IMR-90 (cell line): Measurements from ENCODE around the gene MAST3. TPM values are rescaled to one million over a fixed set of nuclear protein-coding genes. Genes with fewer than 3 reads are reported as not detected.

Experiments
- ATAC-seq: fragments of 200-7000 bp; cut with Tn5 transposase; 2 replicates; pipeline ENCODE4 v1.9.1; 2020; ENCODE audit warnings: low read depth, mild to moderate bottlenecking, moderate library complexity
- BruUV-seq: library from RNA; stranded (reverse); fragments of 400-500 nt; replicated peaks from 2 replicates; lab custom pipeline; 2021; lab: Mats Ljungman, UMichigan
- CTCF ChIA-PET: fragments of 300-600 bp; formaldehyde crosslinking; extraction: SDS; loops from one replicate; lab custom pipeline; 2021; ENCODE audit warnings: antibody characterized with exemption; lab: Yijun Ruan, JAX
- POLR2A ChIA-PET: fragments of 300-600 bp; sonication (Branson Sonifier 250); formaldehyde crosslinking; loops from one replicate; lab custom pipeline; 2022; ENCODE audit warnings: antibody characterized with exemption; ENCODE audit not compliant: unreplicated experiment; lab: Charles Lee
- DNase-seq: peaks from one replicate; pipeline ENCODE4 v3.0.0; 2013
- H2AFZ ChIP-seq: replicated peaks from 2 replicates; pipeline ENCODE3; 2013; ENCODE audit warnings: low read length, mild to moderate bottlenecking; ENCODE audit not compliant: poor library complexity
- H2AK5ac ChIP-seq: 2 replicates; pipeline ENCODE4 v1.6.1; 2013; ENCODE audit warnings: low read depth, low read length, inconsistent platforms
- H2AK9ac ChIP-seq: replicated peaks from 2 replicates; pipeline ENCODE3; 2013; ENCODE audit warnings: mild to moderate bottlenecking, low read depth, low read length, moderate library complexity; ENCODE audit not compliant: poor library complexity
- H2BK120ac ChIP-seq: 2 replicates; pipeline ENCODE4 v1.6.1; 2013; ENCODE audit warnings: low read depth, low read length, inconsistent platforms
- H2BK15ac ChIP-seq: 3 replicates; pipeline ENCODE4 v1.6.1; 2013; ENCODE audit warnings: low read depth, low read length, inconsistent platforms
- H2BK20ac ChIP-seq: 2 replicates; pipeline ENCODE4 v1.6.1; 2013; ENCODE audit warnings: low read depth, mild to moderate bottlenecking, inconsistent platforms, low read length, moderate library complexity
- H2BK5ac ChIP-seq: 2 replicates; pipeline ENCODE4 v1.6.1; 2013; ENCODE audit warnings: mild to moderate bottlenecking, low read depth, low read length, inconsistent platforms; ENCODE audit not compliant: poor library complexity, severe bottlenecking
- H3K14ac ChIP-seq: replicated peaks from 2 replicates; pipeline ENCODE4 v1.6.1; 2013; ENCODE audit warnings: low read depth, low read length, inconsistent platforms
- H3K18ac ChIP-seq: 2 replicates; pipeline ENCODE4 v1.6.1; 2013; ENCODE audit warnings: low read depth, low read length, control low read depth
- H3K23ac ChIP-seq: 2 replicates; pipeline ENCODE4 v1.6.1; 2013; ENCODE audit warnings: low read depth, low read length, inconsistent platforms
- H3K27ac ChIP-seq: 2 replicates; pipeline ENCODE4 v1.5.1; 2013; ENCODE audit warnings: mild to moderate bottlenecking, control low read depth, low read length; ENCODE audit not compliant: insufficient read depth
- H3K27me3 ChIP-seq: 2 replicates; pipeline ENCODE4 v1.6.1; 2013; ENCODE audit warnings: low read length; ENCODE audit not compliant: control insufficient read depth, insufficient read depth
- H3K36me3 ChIP-seq: 2 replicates; pipeline ENCODE4 v1.6.1; 2013; ENCODE audit warnings: low read length, mixed read lengths; ENCODE audit not compliant: control insufficient read depth, insufficient read depth
- H3K4ac ChIP-seq: 2 replicates; pipeline ENCODE4 v1.6.1; 2013; ENCODE audit warnings: low read depth, low read length, inconsistent platforms
- H3K4me1 ChIP-seq: 2 replicates; pipeline ENCODE4 v1.6.1; 2013; ENCODE audit warnings: low read length, mixed read lengths; ENCODE audit not compliant: control insufficient read depth, insufficient read depth
- H3K4me2 ChIP-seq: 2 replicates; pipeline ENCODE4 v1.6.1; 2013; ENCODE audit warnings: low read depth, mild to moderate bottlenecking, control low read depth, low read length, moderate library complexity
- H3K4me3 ChIP-seq: 2 replicates; pipeline ENCODE4 v1.5.1; 2013; ENCODE audit warnings: low read depth, mild to moderate bottlenecking, control low read depth, low read length, moderate library complexity; ENCODE audit not compliant: insufficient read depth
- H3K56ac ChIP-seq: 2 replicates; pipeline ENCODE4 v1.6.1; 2013; ENCODE audit warnings: low read length, inconsistent platforms; ENCODE audit not compliant: insufficient read depth; ENCODE audit errors: extremely low read depth
- H3K79me1 ChIP-seq, 2 experiments: 2 replicates each; pipeline ENCODE4 v1.6.1; 2013; ENCODE audit warnings: low read length in 2 of 2, inconsistent platforms in 1 of 2, low read depth in 1 of 2
- H3K9ac ChIP-seq: 2 replicates; pipeline ENCODE4 v1.6.1; 2013; ENCODE audit warnings: low read depth, low read length, control low read depth
- H3K9me1 ChIP-seq: 2 replicates; pipeline ENCODE4 v1.6.1; 2013; ENCODE audit warnings: low read length, inconsistent platforms; ENCODE audit not compliant: insufficient read depth
- H3K9me3 ChIP-seq: 2 replicates; pipeline ENCODE4 v1.6.1; 2013; ENCODE audit warnings: low read length; ENCODE audit not compliant: control insufficient read depth, insufficient read depth
- H4K20me1 ChIP-seq: 2 replicates; pipeline ENCODE4 v1.6.1; 2013; ENCODE audit warnings: low read length, inconsistent platforms; ENCODE audit not compliant: insufficient read depth
- H4K5ac ChIP-seq: 2 replicates; pipeline ENCODE4 v1.6.1; 2013; ENCODE audit warnings: mild to moderate bottlenecking, low read depth, low read length, control low read depth
- H4K8ac ChIP-seq, 2 experiments: 2 replicates each; pipeline ENCODE4 v1.6.1; 2013; ENCODE audit warnings: low read depth in 2 of 2, low read length in 2 of 2, control low read depth in 1 of 2, inconsistent platforms in 1 of 2
- H4K91ac ChIP-seq: 2 replicates; pipeline ENCODE4 v1.6.1; 2013; ENCODE audit warnings: low read depth, low read length, inconsistent platforms; ENCODE audit not compliant: insufficient read depth
- BHLHE40 ChIP-seq: fragments of 150-350 bp; IDR thresholded peaks from 2 replicates; pipeline ENCODE4 v1.6.1; 2016; ENCODE audit warnings: mild to moderate bottlenecking, low read depth, low read length
- CEBPB ChIP-seq: IDR thresholded peaks from 2 replicates; pipeline ENCODE4 v1.6.1; 2012; ENCODE audit warnings: low read depth, low read length, improper control_type of control experiment
- FOS ChIP-seq: fragments of 150-350 bp; IDR thresholded peaks from 2 replicates; pipeline ENCODE4 v1.6.1; 2016; ENCODE audit warnings: low read depth, low read length
- MAZ ChIP-seq: IDR thresholded peaks from 2 replicates; pipeline ENCODE4 v1.6.1; 2012; ENCODE audit warnings: low read depth, mild to moderate bottlenecking, low read length, improper control_type of control experiment, moderate library complexity, borderline replicate concordance
- POLR2A ChIP-seq: IDR thresholded peaks from 2 replicates; pipeline ENCODE4 v1.6.1; 2012; ENCODE audit warnings: mild to moderate bottlenecking, low read depth, low read length
- RCOR1 ChIP-seq: IDR thresholded peaks from 2 replicates; pipeline ENCODE4 v1.6.1; 2012; ENCODE audit warnings: mild to moderate bottlenecking, low read length, improper control_type of control experiment; ENCODE audit not compliant: insufficient replicate concordance
- SMC3 ChIP-seq: fragments of 150-350 bp; IDR thresholded peaks from 2 replicates; pipeline ENCODE4 v1.6.1; 2016; ENCODE audit warnings: low read depth, mild to moderate bottlenecking, antibody characterized with exemption, low read length, moderate library complexity
- USF2 ChIP-seq: fragments of 150-350 bp; IDR thresholded peaks from 2 replicates; pipeline ENCODE4 v1.6.1; 2017; ENCODE audit warnings: mild to moderate bottlenecking, antibody characterized with exemption, low read length, low read depth
- WGBS, 2 experiments: methylation state at CpG; one replicate each; pipeline versions ENCODE4 v1.1.5 to v1.1.7; 2013; ENCODE audit warnings: missing lambda C conversion rate in 2 of 2; ENCODE audit not compliant: insufficient read length in 1 of 2; ENCODE audit errors: extremely low coverage in 2 of 2; 5-methylcytosine and 5-hydroxymethylcytosine counted together
- dilution Hi-C: fragments of 300-500 bp; cut with HindIII; formaldehyde crosslinking; loops from one replicate; pipeline ENCODE4 v1.14.3; 2018; ENCODE audit warnings: low sequenced_read_pairs; ENCODE audit not compliant: unreplicated experiment
- in situ Hi-C: fragments of 300-500 bp; cut with MboI; formaldehyde crosslinking; loops from 3 replicates; pipeline ENCODE4 v1.14.3; 2019; ENCODE audit warnings: low sequenced_read_pairs, inconsistent platforms, mixed read lengths
- intact Hi-C: fragments of 100-400 bp; cut with micrococcal nuclease; formaldehyde crosslinking; loops from 2 replicates; pipeline ENCODE4 v1.10.0; 2022
- polyA plus RNA-seq, 3 experiments: library from polyadenylated mRNA; depleted of rRNA; stranded (reverse); fragments of >200 nt; gene quantifications; 2 replicates each; pipeline ENCODE4 v1.2.3, GENCODE V29; 2012; ENCODE audit warnings: low replicate concordance in 1 of 3
- total RNA-seq: library from RNA; depleted of rRNA; stranded (reverse); fragments of >200 nt; gene quantifications from 2 replicates; pipeline ENCODE4 v1.2.3, GENCODE V29; 2012

The MAST3 gene
- total and polyA plus RNA-seq, 2 of the 4 experiments (the other 2 are of a cell fraction): 1.3 to 4.3 TPM

- no peak overlapping the region for H4K5ac ChIP-seq
- H4K8ac ChIP-seq: no peak overlapping the region
- H3K4ac ChIP-seq: no peak overlapping the region
- H3K9ac ChIP-seq: no peak overlapping the region
- ChIA-PET CTCF (no interaction called here), POLR2A (no interaction called here)
- H2BK20ac ChIP-seq: no peak overlapping the region
- intact Hi-C loops (no loop called here), in situ Hi-C loops (no loop called here), dilution Hi-C loops (no loop called here)
- BruUV-seq: no TSS peak
- H3K14ac ChIP-seq: no peak overlapping the region
- no peaks in the 10 kb centered on the region for H3K9me3 ChIP-seq
- DNase-seq: peak; percentile 33
- 100% methylated on average over 1 of the region's 3 CpGs; no CpG with 5 or more reads in 1 of the 2 experiments for WGBS, 2 experiments
- no peak overlapping the region for H3K4me2 ChIP-seq
- no peak overlapping the region for H3K27ac ChIP-seq
- peaks cover 56% of the 10 kb centered on the region for H3K36me3 ChIP-seq
- no peaks in the 10 kb centered on the region; the same call in 1 of the 2 replicates for H3K4me1 ChIP-seq
- no peak overlapping the region for H3K56ac ChIP-seq
- H2AK5ac ChIP-seq: no peak overlapping the region
- no peak; the same call in 1 of the 2 replicates for ATAC-seq
- H4K91ac ChIP-seq: no peak overlapping the region
- H2BK5ac ChIP-seq: no peak overlapping the region
- no peaks in the 10 kb centered on the region for H3K79me1 ChIP-seq
- no peak overlapping the region for H3K18ac ChIP-seq
- no peak overlapping the region for H3K4me3 ChIP-seq
- no peak overlapping the region for H2BK15ac ChIP-seq
- TF ChIP-seq MAZ (no peak), SMC3 (no peak), CEBPB (peak; percentile 52; the same call in 1 of the 2 replicates), RCOR1 (no peak), BHLHE40 (no peak), USF2 (no peak), POLR2A (no peak), FOS (no peak)
- peak overlapping the region; percentile 55 for H2AK9ac ChIP-seq
- H3K23ac ChIP-seq: no peak overlapping the region
- H3K9me1 ChIP-seq: no peaks in the 10 kb centered on the region; the same call in 1 of the 2 replicates
- H4K20me1 ChIP-seq: no peaks in the 10 kb centered on the region; the same call in 1 of the 2 replicates
- peak overlapping the region; percentile 8 for H2AFZ ChIP-seq
- no peaks in the 10 kb centered on the region for H3K27me3 ChIP-seq
- H2BK120ac ChIP-seq: no peak overlapping the region
These were observed 30.5 kb downstream of the MAST3 start for GRCh38 chr19:18128044-18128443.
